Measurements from ENCODE around the gene ZNF277.

The ZNF277 gene

GRCh38 chr7:112174192-112174591 is 32.3 kb upstream of the ZNF277 start:
- H3K4me3 Mint-ChIP-seq = no peak overlapping the region
- no peaks in the 10 kb centered on the region for H3K36me3 Mint-ChIP-seq (ENCODE audit: low read depth)
- no peak overlapping the region for H3K27ac Mint-ChIP-seq
- no peaks in the 10 kb centered on the region for H3K4me1 Mint-ChIP-seq (ENCODE audit: low read depth)
- DNase-seq = no peak
- no peaks in the 10 kb centered on the region for H3K9me3 Mint-ChIP-seq
- peaks cover 54% of the 10 kb centered on the region for H3K27me3 Mint-ChIP-seq

GRCh38 chr7:112176241-112176640 is 30.3 kb upstream of the ZNF277 start:
- DNase-seq = no peak
- Mint-ChIP-seq H3K4me3 (no peak overlapping the region), H3K27me3 (peaks cover 56% of the 10 kb centered on the region), H3K4me1 (ENCODE audit: low read depth) (no peaks in the 10 kb centered on the region), H3K36me3 (ENCODE audit: low read depth) (no peaks in the 10 kb centered on the region), H3K9me3 (no peaks in the 10 kb centered on the region), H3K27ac (no peak overlapping the region)

DNA sequence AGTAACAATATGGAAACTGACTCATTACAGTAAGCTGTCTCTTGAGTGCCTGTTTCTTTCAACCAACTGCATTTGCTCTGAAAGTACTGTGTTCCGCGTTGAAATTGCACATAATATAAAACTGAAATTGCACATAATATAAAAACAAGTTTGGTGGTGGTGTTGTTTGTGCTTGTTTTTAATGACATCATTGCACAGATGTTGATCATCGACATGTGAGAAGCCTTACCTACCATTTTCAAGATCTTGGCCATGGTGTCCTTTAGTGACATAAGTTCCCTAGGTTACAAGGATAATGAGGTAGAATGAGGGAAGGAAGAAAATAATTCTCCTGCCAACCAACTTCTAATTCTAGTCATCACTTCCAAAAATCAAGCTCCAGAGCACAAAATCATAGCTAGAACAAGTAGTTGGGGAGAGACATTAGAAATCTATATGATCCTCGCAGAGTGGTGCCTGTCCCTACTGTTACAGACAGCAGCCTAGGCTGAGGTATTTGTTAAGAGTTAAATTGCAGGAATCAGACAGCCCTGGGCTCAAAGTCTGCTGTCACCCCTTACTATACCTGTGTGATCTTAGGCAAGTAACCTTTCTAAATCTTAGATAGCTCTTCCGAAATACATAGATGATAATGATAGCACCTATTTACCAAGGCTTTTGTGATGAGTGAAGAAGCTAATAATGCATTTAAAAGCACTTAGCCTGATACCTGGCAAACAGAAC is 29.6 kb upstream of the ZNF277 start:
- no peaks in the 10 kb centered on the region for H3K9me3 Mint-ChIP-seq
- no peak overlapping the region for H3K4me3 Mint-ChIP-seq
- H3K4me1 Mint-ChIP-seq (ENCODE audit: low read depth) = no peaks in the 10 kb centered on the region
- no peaks in the 10 kb centered on the region for H3K36me3 Mint-ChIP-seq (ENCODE audit: low read depth)
- H3K27ac Mint-ChIP-seq = no peak overlapping the region
- H3K27me3 Mint-ChIP-seq = peaks cover 52% of the 10 kb centered on the region
- DNase-seq = no peak

DNA sequence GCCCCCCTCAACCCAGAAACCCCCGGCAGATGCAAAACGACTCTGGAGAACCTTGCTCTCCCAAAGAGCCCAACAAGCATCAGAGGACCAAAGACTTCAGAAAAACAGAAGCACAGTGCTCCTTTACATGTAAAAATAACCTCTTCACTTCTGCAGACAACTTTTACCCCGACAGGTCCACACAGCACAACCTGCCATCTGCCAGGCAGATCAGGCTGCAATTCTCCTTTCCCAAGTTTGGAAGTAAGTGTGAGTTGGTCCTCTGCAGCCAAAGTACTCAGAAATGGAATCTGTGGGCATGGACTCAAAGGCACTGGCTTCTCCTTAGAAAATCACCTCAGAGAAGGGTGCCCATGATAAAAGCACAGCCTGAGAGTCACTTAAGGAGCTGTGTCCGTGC is 26.3 kb upstream of the ZNF277 start:
- DNase-seq = no peak
- Mint-ChIP-seq H3K4me3 (no peak overlapping the region), H3K27ac (no peak overlapping the region), H3K9me3 (no peaks in the 10 kb centered on the region), H3K4me1 (ENCODE audit: low read depth) (no peaks in the 10 kb centered on the region), H3K36me3 (ENCODE audit: low read depth) (no peaks in the 10 kb centered on the region), H3K27me3 (peaks cover 34% of the 10 kb centered on the region)

DNA sequence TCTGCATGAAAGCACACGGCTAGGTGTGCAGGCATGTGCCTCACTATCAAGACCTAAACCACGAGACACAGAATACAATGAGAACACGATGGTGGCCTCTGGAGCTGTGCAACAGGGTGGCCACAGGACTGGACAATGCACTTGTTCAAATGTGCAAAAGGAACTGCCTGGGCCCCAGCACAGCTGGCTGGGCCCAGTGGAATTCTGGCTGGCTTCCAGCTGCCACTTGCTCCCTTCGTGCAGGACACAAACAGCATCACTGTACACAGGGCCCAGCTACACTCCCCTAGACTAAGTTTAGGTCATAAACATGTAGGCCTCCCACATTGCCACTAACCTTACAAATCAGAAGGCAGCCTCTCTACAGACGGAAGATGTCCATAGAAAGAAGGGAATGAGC is 23.7 kb upstream of the ZNF277 start:
- Mint-ChIP-seq H3K4me3 (no peak overlapping the region), H3K4me1 (ENCODE audit: low read depth) (no peaks in the 10 kb centered on the region), H3K9me3 (no peaks in the 10 kb centered on the region), H3K27ac (no peak overlapping the region), H3K36me3 (ENCODE audit: low read depth) (no peaks in the 10 kb centered on the region), H3K27me3 (peaks cover 19% of the 10 kb centered on the region)
- no peak for DNase-seq

DNA sequence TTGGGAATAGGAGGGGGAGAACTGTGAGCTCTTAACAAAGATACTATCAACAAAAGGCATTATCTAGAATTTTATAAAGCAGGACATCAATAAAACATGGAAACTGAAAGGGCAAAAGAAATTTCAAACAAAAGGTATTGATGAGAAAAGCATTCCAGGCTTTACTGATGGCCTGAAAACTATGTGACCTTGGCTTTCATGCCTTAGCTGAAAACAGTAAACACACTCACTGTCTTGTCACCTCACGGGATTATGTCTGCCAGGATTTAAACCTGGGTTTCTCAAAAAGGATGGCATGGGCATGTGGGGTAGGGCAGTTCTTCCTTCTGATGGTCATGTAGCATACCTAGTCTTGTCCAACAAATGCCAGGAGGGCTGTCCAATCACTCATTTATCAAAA is 23.2 kb upstream of the ZNF277 start:
- Mint-ChIP-seq H3K4me1 (ENCODE audit: low read depth) (no peaks in the 10 kb centered on the region), H3K27me3 (peaks cover 13% of the 10 kb centered on the region), H3K27ac (no peak overlapping the region), H3K9me3 (no peaks in the 10 kb centered on the region), H3K4me3 (no peak overlapping the region), H3K36me3 (ENCODE audit: low read depth) (no peaks in the 10 kb centered on the region)
- no peak for DNase-seq

DNA sequence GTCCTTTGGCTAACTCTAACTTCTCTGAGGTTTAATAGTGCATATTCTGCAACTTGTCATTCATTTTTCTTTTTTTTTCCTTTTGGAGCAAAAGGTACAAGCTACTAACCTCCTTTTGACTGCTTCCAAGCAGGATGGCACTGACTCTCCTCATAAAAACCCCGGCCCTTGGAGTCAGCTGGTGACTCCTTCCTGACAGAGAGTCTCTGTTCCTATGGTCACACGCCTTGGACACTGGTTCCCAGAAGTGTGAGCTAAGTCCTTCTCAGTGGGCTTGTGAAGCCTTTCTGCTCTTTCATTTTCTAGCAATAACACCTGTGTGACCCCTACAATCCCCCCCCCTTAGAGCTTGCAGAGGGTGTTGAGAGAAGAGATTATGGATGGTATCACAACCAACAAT is 22.0 kb upstream of the ZNF277 start:
- Mint-ChIP-seq H3K27me3 (peaks cover 10% of the 10 kb centered on the region), H3K27ac (no peak overlapping the region), H3K4me1 (ENCODE audit: low read depth) (no peaks in the 10 kb centered on the region), H3K4me3 (no peak overlapping the region), H3K9me3 (no peaks in the 10 kb centered on the region), H3K36me3 (ENCODE audit: low read depth) (no peaks in the 10 kb centered on the region)
- DNase-seq = no peak

- Mint-ChIP-seq H3K36me3 (ENCODE audit: low read depth) (no peaks in the 10 kb centered on the region), H3K27ac (no peak overlapping the region), H3K4me3 (no peak overlapping the region), H3K27me3 (peaks cover 11% of the 10 kb centered on the region), H3K9me3 (no peaks in the 10 kb centered on the region), H3K4me1 (ENCODE audit: low read depth) (no peaks in the 10 kb centered on the region)
- no peak for DNase-seq
Measured at GRCh38 chr7:112185005-112185834, 21.3 kb upstream of the ZNF277 start.

DNA sequence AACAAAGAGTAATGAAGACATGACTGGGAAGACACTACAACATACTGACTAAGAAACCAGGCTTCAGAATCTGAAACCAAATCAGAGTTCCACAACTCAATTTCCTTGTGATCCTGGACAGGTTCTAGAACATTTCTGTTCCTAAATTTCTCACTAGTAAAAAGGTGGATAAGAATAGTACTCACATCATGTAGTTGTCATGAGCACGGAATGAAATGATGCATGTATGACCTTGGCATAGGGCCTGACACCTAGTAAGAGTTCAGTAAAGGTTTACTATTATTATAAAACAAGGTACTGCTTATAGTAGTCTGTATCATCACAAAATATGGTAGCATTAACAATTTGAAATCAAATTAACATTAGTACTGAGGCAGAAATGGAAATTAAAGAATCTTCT is 20.2 kb upstream of the ZNF277 start:
- Mint-ChIP-seq H3K36me3 (ENCODE audit: low read depth) (no peaks in the 10 kb centered on the region), H3K9me3 (no peaks in the 10 kb centered on the region), H3K4me3 (no peak overlapping the region), H3K4me1 (ENCODE audit: low read depth) (no peaks in the 10 kb centered on the region), H3K27me3 (peaks cover 14% of the 10 kb centered on the region), H3K27ac (no peak overlapping the region)
- DNase-seq = no peak

- Mint-ChIP-seq H3K27me3 (peaks cover 16% of the 10 kb centered on the region), H3K27ac (no peak overlapping the region), H3K4me1 (ENCODE audit: low read depth) (peaks cover 10% of the 10 kb centered on the region), H3K9me3 (no peaks in the 10 kb centered on the region), H3K4me3 (no peak overlapping the region), H3K36me3 (ENCODE audit: low read depth) (no peaks in the 10 kb centered on the region)
- no peak for DNase-seq
Measured at GRCh38 chr7:112188257-112188656, 18.2 kb upstream of the ZNF277 start.

GRCh38 chr7:112189691-112190090 is 16.8 kb upstream of the ZNF277 start:
- Mint-ChIP-seq H3K27ac (no peak overlapping the region), H3K4me3 (no peak overlapping the region), H3K27me3 (peaks cover 27% of the 10 kb centered on the region), H3K4me1 (ENCODE audit: low read depth) (peaks cover 10% of the 10 kb centered on the region), H3K36me3 (ENCODE audit: low read depth) (no peaks in the 10 kb centered on the region), H3K9me3 (peaks cover 2% of the 10 kb centered on the region)
- no peak for DNase-seq

DNA sequence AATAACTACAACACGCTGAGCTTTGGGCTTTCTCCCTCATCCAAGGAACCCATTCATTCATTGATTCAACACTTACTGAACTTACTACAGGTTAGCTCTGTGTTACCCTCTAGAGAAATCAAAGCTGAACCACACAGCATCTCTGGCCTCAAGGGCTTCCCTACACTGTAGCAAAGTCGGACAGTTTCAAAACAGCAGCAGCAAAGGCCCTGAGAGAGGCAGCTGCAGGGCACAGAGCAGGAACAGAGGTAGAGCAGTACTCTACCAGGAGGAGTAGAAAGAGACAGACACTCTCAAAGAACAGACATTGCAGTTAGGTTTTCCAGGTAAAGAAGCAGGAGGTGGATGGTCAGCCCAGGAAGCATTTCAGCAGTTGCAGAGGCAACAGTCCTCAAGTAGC is 16.4 kb upstream of the ZNF277 start:
- peaks cover 27% of the 10 kb centered on the region for H3K27me3 Mint-ChIP-seq
- no peak for DNase-seq
- H3K9me3 Mint-ChIP-seq = peaks cover 2% of the 10 kb centered on the region
- no peak overlapping the region for H3K4me3 Mint-ChIP-seq
- H3K27ac Mint-ChIP-seq = no peak overlapping the region
- no peaks in the 10 kb centered on the region for H3K36me3 Mint-ChIP-seq (ENCODE audit: low read depth)
- H3K4me1 Mint-ChIP-seq (ENCODE audit: low read depth) = peaks cover 10% of the 10 kb centered on the region

DNA sequence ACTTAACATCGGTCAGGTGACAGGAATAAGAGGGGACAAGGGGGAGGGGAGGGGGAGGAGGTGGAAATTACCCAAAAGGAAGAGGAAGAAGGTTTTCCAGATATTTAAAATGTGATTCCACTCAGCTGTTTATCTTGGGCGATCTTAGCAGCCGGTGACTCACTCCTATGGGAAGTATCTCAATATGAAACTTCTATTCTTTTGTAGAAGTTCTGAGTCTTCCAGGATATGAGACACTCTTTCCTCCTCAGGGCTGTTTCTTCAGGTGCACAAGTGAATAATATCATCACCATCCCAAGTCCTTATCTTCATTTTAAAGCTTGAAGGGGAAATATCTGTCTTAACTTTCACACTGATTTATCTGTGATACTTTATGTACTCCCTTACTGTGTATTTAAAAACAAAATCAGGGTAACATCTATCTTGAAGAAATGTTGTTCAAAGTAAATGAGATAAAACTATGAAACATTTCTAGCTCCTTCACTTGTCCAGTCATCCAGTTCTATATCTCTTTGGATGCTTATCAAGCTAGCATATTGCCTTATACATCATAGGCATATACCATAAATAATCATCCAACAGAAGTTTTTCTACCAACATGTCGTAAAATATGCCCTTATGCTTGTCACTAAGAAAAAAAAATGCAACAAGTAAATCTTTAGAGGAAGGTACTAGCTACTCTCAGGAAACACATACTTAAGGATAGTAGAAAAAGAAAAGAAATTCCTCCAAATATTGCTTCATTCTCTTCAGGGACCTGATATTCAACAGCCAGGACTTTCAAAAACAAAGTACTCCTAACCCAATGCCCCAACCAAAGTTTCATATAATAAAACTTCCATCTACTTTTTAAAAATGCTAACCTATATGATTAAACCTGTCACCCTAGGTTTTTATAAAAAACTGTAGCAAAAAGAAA is 14.0 kb upstream of the ZNF277 start:
- H3K27me3 Mint-ChIP-seq = peaks cover 48% of the 10 kb centered on the region
- no peak overlapping the region for H3K27ac Mint-ChIP-seq
- H3K4me1 Mint-ChIP-seq (ENCODE audit: low read depth) = peaks cover 10% of the 10 kb centered on the region
- peaks cover 2% of the 10 kb centered on the region for H3K9me3 Mint-ChIP-seq
- DNase-seq = no peak
- H3K36me3 Mint-ChIP-seq (ENCODE audit: low read depth) = no peaks in the 10 kb centered on the region
- no peak overlapping the region for H3K4me3 Mint-ChIP-seq

DNA sequence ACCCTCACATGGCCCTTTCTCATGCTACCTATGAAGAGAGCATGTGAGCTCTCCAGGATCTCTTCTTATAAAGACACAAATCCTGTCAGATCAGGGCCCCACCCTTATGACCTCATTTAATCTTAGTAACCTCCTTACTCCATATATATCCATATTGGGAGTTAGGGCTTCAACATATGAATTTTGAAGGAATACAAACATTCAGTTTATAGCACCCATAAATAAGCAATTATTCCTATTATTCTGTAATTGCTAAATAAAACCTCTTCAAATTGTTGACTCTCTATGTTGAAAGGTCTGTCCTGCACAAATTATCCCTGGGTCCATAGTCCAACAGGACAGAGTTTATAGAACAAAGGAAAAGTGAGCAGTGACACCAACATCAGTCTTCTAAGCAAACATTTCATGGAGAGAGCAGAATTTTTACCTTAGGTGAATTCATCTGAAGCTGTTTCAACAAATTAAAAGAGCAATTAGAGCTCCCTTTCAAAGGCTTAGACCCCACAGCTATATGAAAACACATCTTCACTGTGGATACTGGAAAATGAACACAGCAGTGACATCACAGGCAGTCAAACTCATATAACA is 12.5 kb upstream of the ZNF277 start:
- peaks cover 14% of the 10 kb centered on the region for H3K4me1 Mint-ChIP-seq (ENCODE audit: low read depth)
- H3K27me3 Mint-ChIP-seq = peaks cover 63% of the 10 kb centered on the region
- no peak overlapping the region for H3K4me3 Mint-ChIP-seq

More for the DNA sequence above, 12.5 kb upstream of the ZNF277 start:
- DNase-seq = no peak
- H3K36me3 Mint-ChIP-seq (ENCODE audit: low read depth) = no peaks in the 10 kb centered on the region
- H3K9me3 Mint-ChIP-seq = peaks cover 2% of the 10 kb centered on the region
- no peak overlapping the region for H3K27ac Mint-ChIP-seq
